AG04450 (cell line): ENCODE results near the gene SNX13. TPM values are rescaled to one million over a fixed set of nuclear protein-coding genes. Genes with fewer than 3 reads are reported as not detected.
"Not testable (repeated sequence)": the region's sequence is repeated elsewhere in the genome, so short reads cannot be mapped to it uniquely, and the experiment has no call there.

Experiments
- CTCF ChIA-PET: fragments of 300-600, 350-600 bp; formaldehyde crosslinking; extraction: SDS; loops from one replicate; lab custom pipeline; 2022; ENCODE audit warnings: antibody characterized with exemption, inconsistent platforms; lab: Charles Lee
- POLR2A ChIA-PET: fragments of 350-600 bp; formaldehyde crosslinking; extraction: SDS; loops from one replicate; lab custom pipeline; 2021; ENCODE audit warnings: antibody characterized with exemption, inconsistent platforms; lab: Yijun Ruan, JAX
- DNase-seq: peaks from one replicate; pipeline ENCODE4 v3.0.0-alpha.2; 2011; ENCODE audit warnings: low read depth, low spot score
- H3K27ac ChIP-seq: one replicate; pipeline ENCODE4 v1.5.1; 2012; ENCODE audit warnings: low read depth, low read length, control low read depth
- H3K27me3 ChIP-seq: one replicate; pipeline ENCODE4 v1.6.0; 2012; ENCODE audit warnings: low read length; ENCODE audit not compliant: control insufficient read depth, insufficient read depth
- H3K4me3 ChIP-seq: 2 replicates; pipeline ENCODE4 v1.5.1; 2011; ENCODE audit warnings: mild to moderate bottlenecking, low read depth, low read length, control low read depth
- H3K9me3 ChIP-seq: 2 replicates; pipeline ENCODE4 v1.5.1; 2012; ENCODE audit warnings: low read length; ENCODE audit not compliant: control insufficient read depth, insufficient read depth
- polyA plus RNA-seq: library from polyadenylated mRNA; depleted of rRNA; stranded (reverse); fragments of >200 nt; gene quantifications from 2 replicates; pipeline ENCODE4 v1.2.3, GENCODE V29; 2011
- TF ChIP-seq, protein P1 (sequence below): IDR thresholded peaks from 2 replicates; pipeline ENCODE4 v1.5.1; 2011; ENCODE audit warnings: low read depth, low read length, control low read depth, inconsistent platforms

The SNX13 gene
- polyA plus RNA-seq, 1 experiment: 28.3 TPM

DNA sequence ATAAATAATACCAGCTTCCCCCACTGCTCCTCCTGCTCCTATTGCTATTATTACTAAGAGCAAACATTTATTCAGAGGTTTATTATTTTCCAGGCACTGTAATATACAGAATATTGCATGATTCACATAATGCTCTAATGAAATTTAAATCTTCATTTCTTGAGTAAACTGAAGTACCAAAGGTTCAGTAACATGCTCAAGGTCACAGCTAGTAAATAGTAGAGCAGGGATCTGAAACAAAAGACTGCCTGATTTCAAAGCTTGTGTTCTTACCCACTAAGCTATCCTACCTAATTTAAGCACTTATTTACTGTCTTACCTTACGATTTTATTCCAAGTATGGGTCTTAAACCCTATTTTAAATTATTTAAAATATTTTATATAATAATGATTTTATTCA, 126.2 kb downstream of the SNX13 start:
- ChIA-PET POLR2A (no interaction called here), CTCF (no interaction called here)
- H3K27me3 ChIP-seq: no peaks in the 10 kb centered on the region
- TF ChIP-seq, protein P1, sequence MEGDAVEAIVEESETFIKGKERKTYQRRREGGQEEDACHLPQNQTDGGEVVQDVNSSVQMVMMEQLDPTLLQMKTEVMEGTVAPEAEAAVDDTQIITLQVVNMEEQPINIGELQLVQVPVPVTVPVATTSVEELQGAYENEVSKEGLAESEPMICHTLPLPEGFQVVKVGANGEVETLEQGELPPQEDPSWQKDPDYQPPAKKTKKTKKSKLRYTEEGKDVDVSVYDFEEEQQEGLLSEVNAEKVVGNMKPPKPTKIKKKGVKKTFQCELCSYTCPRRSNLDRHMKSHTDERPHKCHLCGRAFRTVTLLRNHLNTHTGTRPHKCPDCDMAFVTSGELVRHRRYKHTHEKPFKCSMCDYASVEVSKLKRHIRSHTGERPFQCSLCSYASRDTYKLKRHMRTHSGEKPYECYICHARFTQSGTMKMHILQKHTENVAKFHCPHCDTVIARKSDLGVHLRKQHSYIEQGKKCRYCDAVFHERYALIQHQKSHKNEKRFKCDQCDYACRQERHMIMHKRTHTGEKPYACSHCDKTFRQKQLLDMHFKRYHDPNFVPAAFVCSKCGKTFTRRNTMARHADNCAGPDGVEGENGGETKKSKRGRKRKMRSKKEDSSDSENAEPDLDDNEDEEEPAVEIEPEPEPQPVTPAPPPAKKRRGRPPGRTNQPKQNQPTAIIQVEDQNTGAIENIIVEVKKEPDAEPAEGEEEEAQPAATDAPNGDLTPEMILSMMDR: no peak
- DNase-seq: no peak
- H3K27ac ChIP-seq: no peak overlapping the region
- H3K4me3 ChIP-seq: no peak overlapping the region
- no peaks in the 10 kb centered on the region for H3K9me3 ChIP-seq

DNA sequence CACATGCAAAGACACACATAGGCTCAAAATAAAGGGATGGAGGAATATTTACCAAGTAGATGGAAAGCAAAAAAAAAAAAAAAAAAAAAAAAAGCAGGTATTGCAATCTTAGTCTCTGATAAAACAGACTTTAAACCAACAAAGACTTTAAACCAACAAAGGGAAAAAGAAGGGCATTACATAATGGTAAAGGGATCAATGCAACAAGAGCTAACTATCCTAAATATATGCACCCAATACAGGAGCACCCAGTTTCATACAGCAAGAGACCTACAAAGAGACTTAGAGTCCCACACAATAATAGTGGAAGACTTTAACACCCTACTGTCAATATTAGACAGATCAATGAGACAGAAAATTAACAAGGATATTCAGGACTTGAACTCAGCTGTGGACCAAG, 131.1 kb downstream of the SNX13 start:
- H3K9me3 ChIP-seq, H3K4me3 ChIP-seq, H3K27ac ChIP-seq, POLR2A ChIA-PET, CTCF ChIA-PET, DNase-seq, H3K27me3 ChIP-seq: not testable (repeated sequence)

DNA sequence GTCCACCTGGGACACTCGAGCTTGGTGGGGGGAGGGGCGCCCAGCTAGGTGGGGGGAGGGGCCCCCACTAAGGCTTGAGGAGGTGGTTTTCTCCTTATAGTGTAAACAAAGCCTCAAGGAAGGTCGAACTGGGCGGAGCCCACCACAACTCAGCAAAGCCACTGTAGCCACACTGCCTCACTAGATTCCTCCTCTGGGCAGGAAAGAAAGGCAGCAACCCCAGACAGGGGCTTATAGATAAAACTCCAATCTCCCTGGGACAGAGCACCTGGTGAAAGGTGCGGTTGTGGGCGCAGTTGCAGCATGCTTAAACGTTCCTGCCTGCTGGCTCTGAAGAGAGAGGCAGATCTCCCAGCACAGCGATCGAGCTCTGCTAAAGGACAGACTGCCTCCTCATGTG, 133.1 kb downstream of the SNX13 start:
- H3K27ac ChIP-seq: no peak overlapping the region
- no peaks in the 10 kb centered on the region; the same call in 1 of the 2 replicates for H3K9me3 ChIP-seq
- no peaks in the 10 kb centered on the region for H3K27me3 ChIP-seq
- ChIA-PET CTCF (interaction anchor here (1.1 kb wide), 1 partner anchor 514 kb away, joined by 3 read pairs; no protein-coding TSS in a partner anchor), POLR2A (interaction anchor here (0.6 kb wide), 1 partner anchor 448 kb away, joined by 8 read pairs; no protein-coding TSS in a partner anchor)
- TF ChIP-seq, protein P1: no peak
- H3K4me3 ChIP-seq: no peak overlapping the region
- DNase-seq: no peak

DNA sequence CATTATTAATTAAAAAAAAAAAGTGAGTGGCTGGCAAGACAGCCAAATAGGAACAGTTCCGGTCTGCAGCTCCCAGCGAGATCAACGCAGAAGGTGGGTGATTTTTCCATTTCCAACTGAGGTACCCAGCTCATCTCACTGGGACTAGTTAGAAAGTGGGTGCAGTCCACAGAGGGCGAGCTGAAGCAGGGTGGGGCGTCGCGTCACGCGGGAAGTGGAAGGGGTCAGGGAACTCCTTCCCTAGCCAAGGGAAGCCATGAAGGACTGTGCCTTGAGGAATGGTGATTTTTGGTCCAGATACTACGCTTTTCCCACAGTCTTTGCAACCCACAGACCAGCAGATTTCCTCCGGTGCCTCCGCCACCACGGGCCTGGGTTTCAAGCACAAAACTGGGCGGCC, 133.7 kb downstream of the SNX13 start:
- TF ChIP-seq, protein P1: no peak
- no peak overlapping the region for H3K4me3 ChIP-seq
- no peaks in the 10 kb centered on the region for H3K27me3 ChIP-seq
- H3K27ac ChIP-seq: no peak overlapping the region
- ChIA-PET CTCF (interaction anchor here (1.1 kb wide), 1 partner anchor 515 kb away, joined by 3 read pairs; no protein-coding TSS in a partner anchor), POLR2A (interaction anchor here (0.7 kb wide), 1 partner anchor 21 kb away, joined by 5 read pairs; no protein-coding TSS in a partner anchor)
- no peak for DNase-seq
- no peaks in the 10 kb centered on the region; the same call in 1 of the 2 replicates for H3K9me3 ChIP-seq

DNA sequence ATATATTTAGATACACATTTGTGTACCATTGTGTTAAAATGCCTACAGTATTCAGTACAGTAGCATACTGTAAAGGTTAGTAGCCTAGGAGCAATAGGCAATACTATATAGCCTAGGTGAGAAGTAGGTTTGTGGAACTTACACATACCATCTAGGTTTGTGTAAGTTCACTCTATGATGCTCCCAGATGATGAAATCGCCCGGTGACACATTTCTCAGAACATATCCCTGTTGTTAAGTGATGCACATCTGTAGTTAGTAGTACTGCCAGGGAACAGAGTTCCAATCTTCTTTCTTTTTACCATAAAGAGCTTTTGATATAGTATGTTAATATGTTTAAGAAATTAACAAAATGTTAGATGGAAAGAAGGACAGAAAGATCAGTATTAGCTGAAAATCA, 138.2 kb downstream of the SNX13 start:
- TF ChIP-seq, protein P1: no peak
- POLR2A ChIA-PET: no interaction called here
- no peak for DNase-seq
- no peak overlapping the region for H3K4me3 ChIP-seq
- no peaks in the 10 kb centered on the region for H3K27me3 ChIP-seq
- no peaks in the 10 kb centered on the region; the same call in 1 of the 2 replicates for H3K9me3 ChIP-seq
- CTCF ChIA-PET: no interaction called here
- H3K27ac ChIP-seq: no peak overlapping the region
